Measurements from ENCODE around the gene CDKL1. TPM values are rescaled to one million over a fixed set of nuclear protein-coding genes. Genes with fewer than 3 reads are reported as not detected.
"Not testable (repeated sequence)": the region's sequence is repeated elsewhere in the genome, so short reads cannot be mapped to it uniquely, and the experiment has no call there.

The CDKL1 gene
- total RNA-seq, 1 experiment from 2014 or later: 11.3 TPM

DNA sequence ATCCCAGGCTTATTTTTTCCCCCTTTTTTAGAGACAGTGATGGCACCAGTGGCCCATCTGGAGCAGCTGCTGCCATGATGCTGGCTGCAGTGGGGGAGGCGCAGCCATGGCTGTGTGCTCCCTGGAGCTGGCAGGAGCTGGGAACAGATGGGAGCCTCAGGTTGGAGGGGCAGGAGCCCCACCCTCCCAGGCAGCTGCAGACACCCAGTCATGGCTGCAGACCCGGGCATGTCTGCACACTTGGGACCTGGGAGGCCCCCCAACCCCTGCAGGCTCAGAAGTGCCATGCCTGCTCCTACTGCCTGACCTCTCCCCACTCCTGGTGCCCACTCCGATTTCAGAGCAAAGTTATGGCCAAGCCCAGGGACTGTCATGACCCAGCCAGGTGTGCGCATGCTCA lies 25.1 kb downstream of the CDKL1 start:
- TF ChIP-seq, protein P1, sequence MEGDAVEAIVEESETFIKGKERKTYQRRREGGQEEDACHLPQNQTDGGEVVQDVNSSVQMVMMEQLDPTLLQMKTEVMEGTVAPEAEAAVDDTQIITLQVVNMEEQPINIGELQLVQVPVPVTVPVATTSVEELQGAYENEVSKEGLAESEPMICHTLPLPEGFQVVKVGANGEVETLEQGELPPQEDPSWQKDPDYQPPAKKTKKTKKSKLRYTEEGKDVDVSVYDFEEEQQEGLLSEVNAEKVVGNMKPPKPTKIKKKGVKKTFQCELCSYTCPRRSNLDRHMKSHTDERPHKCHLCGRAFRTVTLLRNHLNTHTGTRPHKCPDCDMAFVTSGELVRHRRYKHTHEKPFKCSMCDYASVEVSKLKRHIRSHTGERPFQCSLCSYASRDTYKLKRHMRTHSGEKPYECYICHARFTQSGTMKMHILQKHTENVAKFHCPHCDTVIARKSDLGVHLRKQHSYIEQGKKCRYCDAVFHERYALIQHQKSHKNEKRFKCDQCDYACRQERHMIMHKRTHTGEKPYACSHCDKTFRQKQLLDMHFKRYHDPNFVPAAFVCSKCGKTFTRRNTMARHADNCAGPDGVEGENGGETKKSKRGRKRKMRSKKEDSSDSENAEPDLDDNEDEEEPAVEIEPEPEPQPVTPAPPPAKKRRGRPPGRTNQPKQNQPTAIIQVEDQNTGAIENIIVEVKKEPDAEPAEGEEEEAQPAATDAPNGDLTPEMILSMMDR (conservative IDR thresholded peaks at IDR 0.05; ENCODE audit: low read depth, low read length): no peak
- no peak for TF ChIP-seq EZH2 (IDR thresholded peaks at IDR 0.05; ENCODE audit: borderline replicate concordance, low read depth, low read length, poor library complexity, severe bottlenecking)
- CTCF ChIA-PET: no interaction called here
- H3K4me3 ChIP-seq (ENCODE audit: low read depth, low read length, poor library complexity, severe bottlenecking): no peak overlapping the region
- no peak overlapping the region for H3K27ac ChIP-seq (ENCODE audit: low read depth, low read length, poor library complexity, severe bottlenecking)
- POLR2A ChIA-PET (ENCODE audit: low non-redundant PET): no interaction called here
- no TSS peak for BruUV-seq (replicated peaks)
- no peak for DNase-seq (ENCODE audit: low spot score)
- no peaks in the 10 kb centered on the region for H3K4me1 ChIP-seq (ENCODE audit: insufficient read depth, low read length, poor library complexity, severe bottlenecking)
- H3K27me3 ChIP-seq (replicated peaks; ENCODE audit: insufficient read depth, low read depth, low read length, poor library complexity): no peaks in the 10 kb centered on the region
- intact Hi-C loops (cut with micrococcal nuclease; ENCODE audit: unreplicated experiment): no loop called here
- H3K36me3 ChIP-seq (ENCODE audit: insufficient read depth, low read length, poor library complexity, severe bottlenecking): no peaks in the 10 kb centered on the region
- H3K9me3 ChIP-seq (ENCODE audit: low read depth, low read length, poor library complexity, severe bottlenecking): no peaks in the 10 kb centered on the region

DNA sequence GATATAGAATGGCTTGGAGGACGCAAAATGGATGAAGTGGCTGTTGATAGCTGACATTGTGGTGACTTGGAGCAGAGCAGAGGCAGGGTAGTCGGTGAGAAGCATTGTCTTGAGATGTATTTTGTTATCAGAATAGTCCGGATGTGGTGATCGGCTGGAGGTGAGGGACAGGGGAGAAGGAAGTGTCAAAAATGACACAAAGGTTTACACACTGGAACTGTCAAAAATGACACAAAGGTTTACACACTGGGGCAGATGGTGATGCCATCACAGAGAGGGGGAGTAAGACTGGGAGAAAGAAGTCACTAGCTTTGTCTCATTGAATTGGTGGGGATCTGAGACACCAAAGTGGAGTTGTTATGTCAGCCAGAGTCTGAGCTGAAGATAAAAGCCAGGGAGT lies 30.1 kb downstream of the CDKL1 start:
- Histone ChIP-seq H3K27me3 (replicated peaks; ENCODE audit: insufficient read depth, low read depth, low read length, poor library complexity) (no peaks in the 10 kb centered on the region), H3K36me3 (ENCODE audit: insufficient read depth, low read length, poor library complexity, severe bottlenecking) (no peaks in the 10 kb centered on the region), H3K4me3 (ENCODE audit: low read depth, low read length, poor library complexity, severe bottlenecking) (no peak overlapping the region), H3K9me3 (ENCODE audit: low read depth, low read length, poor library complexity, severe bottlenecking) (no peaks in the 10 kb centered on the region), H3K4me1 (ENCODE audit: insufficient read depth, low read length, poor library complexity, severe bottlenecking) (no peaks in the 10 kb centered on the region), H3K27ac (ENCODE audit: low read depth, low read length, poor library complexity, severe bottlenecking) (no peak overlapping the region)
- POLR2A ChIA-PET (ENCODE audit: low non-redundant PET): no interaction called here
- no TSS peak for BruUV-seq (replicated peaks)
- intact Hi-C loops (cut with micrococcal nuclease; ENCODE audit: unreplicated experiment): no loop called here
- DNase-seq (ENCODE audit: low spot score): no peak
- TF ChIP-seq EZH2 (IDR thresholded peaks at IDR 0.05; ENCODE audit: borderline replicate concordance, low read depth, low read length, poor library complexity, severe bottlenecking): no peak
- TF ChIP-seq, protein P1 (conservative IDR thresholded peaks at IDR 0.05; ENCODE audit: low read depth, low read length): no peak
- CTCF ChIA-PET: no interaction called here

DNA sequence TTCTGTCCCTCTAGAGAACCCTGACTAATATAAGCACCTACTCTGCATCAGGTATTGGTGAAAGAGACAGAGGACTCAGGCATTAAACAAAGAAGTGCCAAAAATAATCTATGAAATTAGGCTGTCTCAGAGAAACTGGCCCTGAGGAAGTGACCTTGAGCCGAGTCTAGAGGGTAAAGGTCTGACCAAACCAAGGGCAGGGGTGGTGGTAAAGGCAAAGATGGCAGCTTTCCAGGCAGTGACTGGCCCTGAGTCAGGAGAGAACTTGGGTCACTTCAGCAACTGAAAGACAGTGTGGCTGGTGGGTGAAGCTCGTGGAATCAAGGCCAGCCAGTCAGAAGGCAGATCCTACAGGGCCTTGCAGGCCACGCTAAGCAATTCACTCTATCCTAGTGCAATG lies 30.6 kb downstream of the CDKL1 start:
- Histone ChIP-seq H3K27ac (ENCODE audit: low read depth, low read length, poor library complexity, severe bottlenecking) (no peak overlapping the region), H3K9me3 (ENCODE audit: low read depth, low read length, poor library complexity, severe bottlenecking) (no peaks in the 10 kb centered on the region), H3K4me3 (ENCODE audit: low read depth, low read length, poor library complexity, severe bottlenecking) (no peak overlapping the region), H3K4me1 (ENCODE audit: insufficient read depth, low read length, poor library complexity, severe bottlenecking) (no peaks in the 10 kb centered on the region), H3K36me3 (ENCODE audit: insufficient read depth, low read length, poor library complexity, severe bottlenecking) (no peaks in the 10 kb centered on the region), H3K27me3 (replicated peaks; ENCODE audit: insufficient read depth, low read depth, low read length, poor library complexity) (no peaks in the 10 kb centered on the region)
- TF ChIP-seq, protein P1 (conservative IDR thresholded peaks at IDR 0.05; ENCODE audit: low read depth, low read length): no peak
- TF ChIP-seq EZH2 (IDR thresholded peaks at IDR 0.05; ENCODE audit: borderline replicate concordance, low read depth, low read length, poor library complexity, severe bottlenecking): no peak
- no peak for DNase-seq (ENCODE audit: low spot score)
- POLR2A ChIA-PET (ENCODE audit: low non-redundant PET): no interaction called here
- intact Hi-C loops (cut with micrococcal nuclease; ENCODE audit: unreplicated experiment): no loop called here
- CTCF ChIA-PET: no interaction called here
- no TSS peak for BruUV-seq (replicated peaks)

DNA sequence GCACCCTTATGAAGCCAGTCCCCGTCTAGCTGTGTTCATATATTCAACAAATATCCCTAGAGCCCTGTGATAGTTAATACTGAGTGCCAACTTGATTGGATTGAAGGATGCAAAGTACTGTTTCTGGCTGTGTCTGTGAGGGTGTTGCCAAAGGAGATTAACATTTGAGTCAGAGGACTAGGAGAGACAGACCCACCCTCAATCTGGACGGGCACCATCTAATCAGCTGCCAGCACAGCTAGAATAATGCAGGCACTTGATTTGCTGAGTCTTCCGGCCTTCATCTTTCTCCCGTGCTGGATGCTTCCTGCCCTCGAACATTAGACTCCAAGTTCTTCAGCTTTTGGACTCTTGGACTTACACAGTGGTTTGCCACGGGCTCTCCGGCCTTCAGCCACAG lies 31.1 kb downstream of the CDKL1 start:
- H3K36me3 ChIP-seq (ENCODE audit: insufficient read depth, low read length, poor library complexity, severe bottlenecking); H3K27ac ChIP-seq (ENCODE audit: low read depth, low read length, poor library complexity, severe bottlenecking); POLR2A ChIA-PET (ENCODE audit: low non-redundant PET); H3K9me3 ChIP-seq (ENCODE audit: low read depth, low read length, poor library complexity, severe bottlenecking); H3K4me3 ChIP-seq (ENCODE audit: low read depth, low read length, poor library complexity, severe bottlenecking); H3K4me1 ChIP-seq (ENCODE audit: insufficient read depth, low read length, poor library complexity, severe bottlenecking); H3K27me3 ChIP-seq (replicated peaks; ENCODE audit: insufficient read depth, low read depth, low read length, poor library complexity); DNase-seq (ENCODE audit: low spot score); intact Hi-C loops (cut with micrococcal nuclease; ENCODE audit: unreplicated experiment); CTCF ChIA-PET; BruUV-seq (replicated peaks): not testable (repeated sequence)
